Measurements from ENCODE around the gene CPNE2. TPM values are rescaled to one million over a fixed set of nuclear protein-coding genes. Genes with fewer than 3 reads are reported as not detected.
"Not testable (repeated sequence)": the region's sequence is repeated elsewhere in the genome, so short reads cannot be mapped to it uniquely, and the experiment has no call there.

The CPNE2 gene
- total and polyA plus RNA-seq, 2 donors, result 24.6 to 43.0 TPM

DNA sequence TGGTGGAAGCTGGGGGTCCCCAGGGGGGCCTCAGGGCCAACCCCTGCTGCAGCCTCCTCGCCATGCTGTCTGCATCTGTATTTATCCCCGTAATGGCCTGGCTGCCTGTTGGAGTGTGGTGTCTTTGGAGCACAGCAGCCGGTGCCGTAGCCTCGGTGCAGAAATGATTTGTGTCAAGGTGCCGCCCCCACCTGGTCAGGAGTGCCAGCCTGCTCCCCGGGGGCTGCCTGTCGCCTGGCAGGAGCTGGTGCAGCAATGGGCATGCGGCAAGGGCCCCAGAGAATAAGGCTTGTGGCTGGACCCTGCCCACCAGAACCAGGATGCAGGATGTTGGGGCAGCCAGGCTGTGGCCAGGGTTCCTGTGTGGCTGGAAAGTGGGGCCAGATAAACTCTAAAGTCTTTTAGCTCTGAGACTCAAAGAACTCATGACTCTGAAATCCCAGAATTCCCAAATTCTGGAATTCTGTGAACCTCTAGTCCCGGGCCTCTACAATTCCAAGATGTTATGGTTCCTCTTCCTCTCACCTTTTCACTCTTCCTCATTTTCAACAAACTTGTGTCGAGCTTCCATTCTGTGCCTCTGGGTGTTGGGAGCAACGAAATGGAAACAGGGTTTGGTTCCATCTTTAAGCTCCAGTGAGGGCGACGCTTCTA is 5.9 kb downstream of the CPNE2 start:
- 81% methylated on average over 14 of the region's 14 CpGs for WGBS
- Histone ChIP-seq H3K4me3 (ENCODE audit: low read depth, low read length) (no peak overlapping the region), H3K4me1 (ENCODE audit: insufficient read depth) (no peaks in the 10 kb centered on the region), H3K27ac (ENCODE audit: low read depth) (no peak overlapping the region), H3K36me3 (ENCODE audit: insufficient read depth) (no peaks in the 10 kb centered on the region)
- no peak for DNase-seq (ENCODE audit: extremely low spot score)

DNA sequence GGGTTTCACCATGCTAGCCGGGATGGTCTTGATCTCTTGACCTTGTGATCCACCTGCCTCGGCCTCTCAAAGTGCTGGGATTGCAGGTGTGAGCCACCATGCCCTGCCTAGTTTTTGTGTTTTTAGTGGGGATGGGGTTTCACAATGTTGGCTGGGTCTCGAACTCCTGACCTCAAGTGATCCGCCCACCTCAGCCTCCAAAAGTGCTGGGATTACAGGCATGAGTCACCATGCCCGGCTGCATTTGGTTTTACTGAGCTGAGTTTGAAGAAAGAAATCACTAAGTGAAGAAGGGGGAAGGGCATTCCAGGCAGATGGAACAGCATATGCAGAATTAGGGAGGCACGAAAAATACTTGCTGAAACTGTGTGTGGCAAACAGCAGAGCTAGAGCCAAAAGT is 7.6 kb downstream of the CPNE2 start:
- whole genome bisulfite sequencing, result 68% methylated on average over 6 of the region's 6 CpGs
- H3K36me3 ChIP-seq (ENCODE audit: insufficient read depth); H3K27ac ChIP-seq (ENCODE audit: low read depth); H3K4me1 ChIP-seq (ENCODE audit: insufficient read depth); H3K4me3 ChIP-seq (ENCODE audit: low read depth, low read length); DNase-seq (ENCODE audit: extremely low spot score): not testable (repeated sequence)

DNA sequence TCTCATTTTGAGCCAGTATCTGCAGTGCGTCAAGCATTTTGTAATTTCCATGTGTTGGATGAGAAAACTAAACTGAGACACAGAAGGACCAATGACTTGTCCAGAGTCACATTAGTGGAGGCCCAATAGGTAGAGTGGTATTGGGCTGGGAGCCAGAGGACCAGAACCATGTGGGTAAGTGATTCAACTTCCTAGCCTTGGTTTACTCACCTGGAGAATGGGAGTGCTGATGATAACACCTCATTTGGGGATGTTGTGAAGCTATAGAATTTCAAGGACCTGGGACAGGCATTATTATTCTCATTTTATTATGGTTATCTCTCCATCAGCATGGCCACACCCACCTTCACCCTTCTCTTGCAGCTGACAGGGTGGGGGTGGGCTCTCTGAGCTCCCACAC is 8.1 kb downstream of the CPNE2 start:
- no peak overlapping the region for H3K4me3 ChIP-seq (ENCODE audit: low read depth, low read length)
- no peak for DNase-seq (ENCODE audit: extremely low spot score)
- no peak overlapping the region for H3K27ac ChIP-seq (ENCODE audit: low read depth)
- H3K36me3 ChIP-seq (ENCODE audit: insufficient read depth), result no peaks in the 10 kb centered on the region
- no peaks in the 10 kb centered on the region for H3K4me1 ChIP-seq (ENCODE audit: insufficient read depth)
- 97% methylated on average over 1 of the region's 1 CpG for WGBS

DNA sequence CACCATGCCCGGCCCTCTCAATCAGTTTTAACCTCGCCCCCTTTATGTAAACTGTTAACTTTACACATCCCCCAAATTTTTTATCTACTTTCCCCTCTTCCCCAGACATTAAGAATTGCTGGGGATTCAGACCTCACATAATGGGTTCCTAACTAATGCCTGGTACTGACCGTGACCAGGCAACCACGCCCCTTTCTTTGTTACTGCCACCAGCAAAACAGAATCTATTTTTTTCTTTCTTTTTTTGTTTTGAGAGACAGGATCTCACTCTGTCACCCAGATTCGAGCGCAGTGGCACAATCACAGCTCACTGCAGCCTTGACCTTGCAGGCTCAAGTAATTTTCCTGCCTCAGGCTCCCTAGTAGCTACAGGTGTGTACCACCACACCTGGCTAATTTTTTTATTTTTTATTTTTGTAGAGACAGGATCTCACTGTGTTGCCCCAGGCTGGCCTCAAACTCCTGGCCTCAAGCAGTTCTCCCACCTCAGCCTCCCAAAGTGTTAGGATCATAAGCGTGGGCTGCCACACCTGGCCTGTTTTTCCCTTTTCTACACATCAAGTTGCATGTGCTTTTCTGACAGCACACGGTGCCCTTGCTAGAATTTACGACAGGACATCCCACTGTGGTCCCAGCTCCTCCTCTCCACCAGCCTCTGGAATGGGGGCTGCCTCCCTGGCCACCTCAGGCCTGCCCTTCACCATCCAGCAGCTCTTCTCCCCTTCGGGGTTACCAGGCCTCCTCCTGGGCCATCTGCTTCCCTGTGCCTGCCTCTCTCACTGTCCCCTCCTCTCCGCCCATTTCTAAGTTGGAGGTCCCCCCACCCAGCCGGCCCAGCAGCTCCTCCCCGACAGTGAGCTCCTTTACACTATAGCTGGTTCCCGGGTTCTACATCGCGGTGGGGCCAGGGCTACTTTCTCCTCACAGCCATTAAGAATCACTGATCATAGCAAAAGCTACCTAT is 10.8 kb downstream of the CPNE2 start:
- no peak overlapping the region for H3K27ac ChIP-seq (ENCODE audit: low read depth)
- no peaks in the 10 kb centered on the region for H3K4me1 ChIP-seq (ENCODE audit: insufficient read depth)
- H3K36me3 ChIP-seq (ENCODE audit: insufficient read depth), result peaks cover 2% of the 10 kb centered on the region
- no peak for DNase-seq (ENCODE audit: extremely low spot score)
- H3K4me3 ChIP-seq (ENCODE audit: low read depth, low read length), result no peak overlapping the region
- 80% methylated on average over 16 of the region's 16 CpGs for WGBS

DNA sequence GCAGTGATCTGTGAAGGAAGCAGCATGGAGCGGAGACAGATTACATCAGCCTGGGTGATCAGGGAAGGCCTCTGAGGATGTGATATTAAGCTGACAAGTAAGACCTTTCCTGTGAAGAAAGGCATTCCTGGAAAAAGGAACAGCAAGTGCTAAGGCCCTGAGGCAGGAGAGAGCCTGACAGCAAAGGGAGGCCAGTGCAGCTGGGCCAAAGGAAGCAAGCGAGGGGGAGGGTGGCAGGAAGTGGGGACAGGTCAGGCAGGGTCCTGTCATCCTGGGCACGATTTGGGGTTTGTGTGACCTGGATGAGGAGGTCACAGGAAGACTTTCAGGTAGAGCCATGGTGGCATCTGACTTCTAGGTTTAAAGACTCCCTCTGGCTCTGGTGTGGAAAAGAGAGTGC is 12.3 kb downstream of the CPNE2 start:
- H3K4me1 ChIP-seq (ENCODE audit: insufficient read depth), result no peaks in the 10 kb centered on the region
- H3K36me3 ChIP-seq (ENCODE audit: insufficient read depth), result peaks cover 2% of the 10 kb centered on the region
- H3K4me3 ChIP-seq (ENCODE audit: low read depth, low read length), result no peak overlapping the region
- DNase-seq (ENCODE audit: extremely low spot score), result no peak
- 70% methylated on average over 3 of the region's 3 CpGs for WGBS
- H3K27ac ChIP-seq (ENCODE audit: low read depth), result no peak overlapping the region

DNA sequence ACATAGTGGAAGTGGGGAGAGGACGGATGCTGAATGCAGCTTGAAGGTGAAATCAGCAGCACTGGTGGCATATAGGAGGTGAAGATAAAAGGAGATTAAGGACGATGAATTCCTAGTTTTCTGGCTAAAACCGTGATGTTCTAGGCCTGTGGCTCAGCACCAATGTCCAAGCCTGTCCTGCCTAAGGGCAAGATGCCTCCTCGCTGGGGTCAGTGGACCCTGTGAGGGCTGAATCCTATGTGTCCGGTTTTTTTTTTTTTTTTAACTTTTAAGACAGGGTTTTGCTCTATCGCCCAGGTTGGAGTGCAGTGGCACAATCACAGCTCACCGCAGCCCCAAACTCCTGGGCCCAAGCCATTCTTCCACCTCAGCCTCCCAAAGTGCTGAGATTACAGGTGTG is 12.8 kb downstream of the CPNE2 start:
- Histone ChIP-seq H3K36me3 (ENCODE audit: insufficient read depth) (peaks cover 2% of the 10 kb centered on the region), H3K4me3 (ENCODE audit: low read depth, low read length) (no peak overlapping the region), H3K4me1 (ENCODE audit: insufficient read depth) (no peaks in the 10 kb centered on the region), H3K27ac (ENCODE audit: low read depth) (no peak overlapping the region)
- WGBS, result 91% methylated on average over 7 of the region's 7 CpGs
- DNase-seq (ENCODE audit: extremely low spot score), result no peak

DNA sequence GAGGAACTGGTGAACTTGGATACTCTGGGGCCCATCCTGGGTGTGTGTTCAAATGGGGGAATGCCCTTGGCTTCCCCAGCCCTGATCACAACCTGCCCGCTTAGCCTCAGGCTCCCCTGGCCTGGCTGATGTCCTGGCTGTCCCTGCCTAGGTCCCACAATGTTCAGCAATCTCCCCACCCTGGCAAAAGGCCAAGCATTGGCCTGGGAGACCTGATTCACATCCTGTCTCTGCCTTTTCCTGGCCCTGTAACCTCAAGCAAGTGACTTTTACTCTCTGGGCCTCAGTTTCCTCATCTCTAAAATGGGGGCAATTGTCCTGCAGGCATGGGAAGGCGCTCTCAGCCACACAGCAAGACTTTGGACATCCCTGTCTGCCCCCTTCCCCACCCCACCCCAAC is 14.4 kb downstream of the CPNE2 start:
- 93% methylated on average over 2 of the region's 2 CpGs for WGBS
- no peak overlapping the region for H3K27ac ChIP-seq (ENCODE audit: low read depth)
- DNase-seq (ENCODE audit: extremely low spot score), result no peak

DNA sequence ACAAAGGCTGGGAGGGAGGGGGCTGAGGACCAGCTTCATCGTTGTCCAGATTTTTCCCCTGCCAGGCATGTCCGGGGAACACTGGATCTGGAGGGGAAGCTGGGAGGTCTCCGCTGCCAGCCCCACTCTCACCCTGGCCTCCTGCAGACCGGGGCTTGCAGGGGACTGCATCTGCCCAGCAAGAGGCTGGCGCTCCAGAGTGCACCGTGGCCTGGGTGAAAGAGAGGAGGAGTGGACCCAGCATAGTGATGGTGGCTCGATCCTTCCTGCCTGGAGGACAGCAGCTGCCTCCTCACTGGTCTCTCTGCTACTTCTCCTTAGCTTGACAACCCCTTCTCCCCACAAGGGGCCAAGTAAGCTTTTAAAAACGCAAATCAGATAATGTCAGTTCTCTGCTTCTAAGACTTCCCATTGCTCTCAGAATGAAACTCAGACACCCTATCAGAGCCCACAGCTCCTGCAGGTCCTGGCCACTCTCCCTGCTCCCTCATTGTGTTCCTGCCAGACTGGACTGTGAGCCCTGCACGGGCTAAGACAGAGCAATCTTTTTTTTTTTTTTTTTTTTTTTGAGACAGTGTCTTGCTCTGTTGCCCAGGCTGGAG is 15.0 kb downstream of the CPNE2 start:
- Histone ChIP-seq H3K27ac (ENCODE audit: low read depth) (no peak overlapping the region), H3K36me3 (ENCODE audit: insufficient read depth) (peaks cover 2% of the 10 kb centered on the region), H3K4me1 (ENCODE audit: insufficient read depth) (no peaks in the 10 kb centered on the region), H3K4me3 (ENCODE audit: low read depth, low read length) (no peak overlapping the region)
- WGBS, result 57% methylated on average over 9 of the region's 9 CpGs
- no peak for DNase-seq (ENCODE audit: extremely low spot score)

More for the DNA sequence above, 14.4 kb downstream of the CPNE2 start:
- Histone ChIP-seq H3K36me3 (ENCODE audit: insufficient read depth) (peaks cover 2% of the 10 kb centered on the region), H3K4me1 (ENCODE audit: insufficient read depth) (no peaks in the 10 kb centered on the region), H3K4me3 (ENCODE audit: low read depth, low read length) (no peak overlapping the region)

DNA sequence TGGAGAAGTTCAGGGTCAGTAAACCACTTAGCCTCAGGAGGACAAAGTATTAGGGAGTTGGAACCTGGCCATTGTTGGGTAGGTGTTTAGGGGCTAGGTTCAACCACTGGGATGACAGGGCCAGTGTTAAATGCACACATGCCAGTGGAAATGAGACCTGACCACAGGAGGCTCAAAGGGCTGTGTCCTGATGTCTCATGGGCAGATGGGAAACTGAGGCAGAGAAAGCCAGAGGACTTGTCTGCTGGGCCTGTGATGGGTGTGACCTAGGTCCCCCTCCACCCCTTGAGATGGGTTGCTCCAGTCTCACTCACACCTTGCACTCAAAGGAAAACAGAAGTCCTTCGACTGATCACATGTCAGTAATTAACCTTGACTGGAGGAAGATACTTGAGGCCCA is 16.0 kb downstream of the CPNE2 start:
- WGBS, result 78% methylated on average over 1 of the region's 1 CpG
- Histone ChIP-seq H3K4me1 (ENCODE audit: insufficient read depth) (no peaks in the 10 kb centered on the region), H3K4me3 (ENCODE audit: low read depth, low read length) (no peak overlapping the region), H3K27ac (ENCODE audit: low read depth) (no peak overlapping the region), H3K36me3 (ENCODE audit: insufficient read depth) (peaks cover 2% of the 10 kb centered on the region)
- no peak for DNase-seq (ENCODE audit: extremely low spot score)

DNA sequence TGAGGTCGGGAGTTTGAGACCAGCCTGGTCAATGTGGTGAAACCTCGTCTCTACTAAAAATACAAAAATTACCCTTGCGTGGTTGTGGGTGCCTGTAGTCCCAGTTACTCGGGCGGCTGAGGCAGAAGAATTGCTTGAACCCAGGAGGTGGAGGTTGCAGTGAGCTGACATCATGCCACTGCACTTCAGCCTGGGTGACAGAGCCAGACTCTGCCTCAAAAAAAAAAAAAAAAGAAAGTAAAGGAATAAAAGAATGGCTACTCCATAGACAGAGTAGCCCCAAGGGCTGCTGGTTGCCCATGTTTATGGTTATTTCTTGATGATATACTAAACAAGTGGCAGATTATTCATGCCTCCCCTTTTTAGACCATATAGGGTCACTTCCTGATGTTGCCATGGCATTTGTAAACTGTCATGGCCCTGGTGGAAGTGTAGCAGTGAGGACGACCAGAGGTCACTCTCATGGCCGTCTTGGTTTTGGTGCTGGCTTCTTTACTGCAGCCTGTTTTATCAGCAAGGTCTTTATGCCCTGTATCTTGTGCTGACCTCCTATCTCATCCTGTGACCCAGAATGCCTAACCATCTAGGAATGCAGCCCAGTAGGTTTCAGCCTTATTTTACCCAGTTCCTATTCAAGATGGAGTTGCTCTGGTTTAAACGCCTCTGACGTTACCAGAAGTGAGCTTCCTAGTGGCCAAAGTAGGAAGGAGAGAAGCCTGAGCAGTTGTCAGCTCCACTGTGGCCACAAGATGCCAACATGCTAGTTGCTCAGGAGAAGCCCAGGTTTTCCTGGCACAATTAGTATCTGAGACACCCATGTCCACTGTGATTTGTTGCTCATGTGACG is 17.1 kb downstream of the CPNE2 start:
- not testable (repeated sequence) for H3K36me3 ChIP-seq (ENCODE audit: insufficient read depth); DNase-seq (ENCODE audit: extremely low spot score); H3K27ac ChIP-seq (ENCODE audit: low read depth); H3K4me1 ChIP-seq (ENCODE audit: insufficient read depth); H3K4me3 ChIP-seq (ENCODE audit: low read depth, low read length)
- 90% methylated on average over 10 of the region's 10 CpGs for WGBS

DNA sequence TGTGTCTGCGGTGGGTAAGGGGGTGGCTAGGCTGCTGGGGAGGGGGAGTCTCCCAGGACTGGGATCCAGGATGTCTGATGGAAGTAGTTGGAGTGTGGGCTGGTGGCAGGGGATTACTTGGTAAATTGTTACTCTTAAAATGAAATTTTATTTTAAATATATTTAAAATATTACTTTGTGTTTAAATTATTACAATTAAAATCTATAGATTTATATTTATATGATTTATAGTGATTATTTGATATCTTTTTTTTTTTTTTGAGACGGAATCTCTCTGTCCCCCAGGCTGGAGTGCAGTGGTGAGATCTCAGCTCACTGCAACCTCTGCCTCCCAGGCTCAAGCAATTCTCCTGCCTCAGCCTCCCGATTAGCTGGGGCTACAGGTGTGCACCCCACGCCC is 18.6 kb downstream of the CPNE2 start:
- no peak overlapping the region for H3K27ac ChIP-seq (ENCODE audit: low read depth)
- 92% methylated on average over 4 of the region's 4 CpGs for WGBS
- no peak for DNase-seq (ENCODE audit: extremely low spot score)
- no peaks in the 10 kb centered on the region for H3K4me1 ChIP-seq (ENCODE audit: insufficient read depth)
- no peak overlapping the region for H3K4me3 ChIP-seq (ENCODE audit: low read depth, low read length)
- no peaks in the 10 kb centered on the region for H3K36me3 ChIP-seq (ENCODE audit: insufficient read depth)

DNA sequence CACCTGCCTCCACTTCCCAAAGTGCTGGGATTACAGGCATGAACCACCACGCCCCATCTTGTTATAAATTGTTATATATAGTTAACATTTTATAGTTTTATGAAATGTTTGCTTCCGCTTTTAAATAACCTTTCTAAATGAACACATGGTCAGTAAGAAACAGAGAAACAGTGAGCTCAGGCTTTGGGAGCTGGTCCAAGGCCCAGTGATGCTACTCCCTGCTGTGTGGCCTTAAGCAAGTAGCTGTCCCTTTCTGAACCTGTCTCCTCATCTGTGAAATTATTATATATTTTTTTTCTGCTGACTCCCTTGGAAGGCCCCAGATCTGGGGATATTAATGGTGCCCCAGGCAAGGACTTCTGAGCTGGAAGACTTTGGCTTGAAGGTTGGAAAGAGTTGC is 19.0 kb downstream of the CPNE2 start:
- 94% methylated on average over 2 of the region's 2 CpGs for WGBS
- Histone ChIP-seq H3K4me3 (ENCODE audit: low read depth, low read length) (no peak overlapping the region), H3K4me1 (ENCODE audit: insufficient read depth) (no peaks in the 10 kb centered on the region), H3K27ac (ENCODE audit: low read depth) (no peak overlapping the region), H3K36me3 (ENCODE audit: insufficient read depth) (no peaks in the 10 kb centered on the region)
- DNase-seq (ENCODE audit: extremely low spot score), result no peak

DNA sequence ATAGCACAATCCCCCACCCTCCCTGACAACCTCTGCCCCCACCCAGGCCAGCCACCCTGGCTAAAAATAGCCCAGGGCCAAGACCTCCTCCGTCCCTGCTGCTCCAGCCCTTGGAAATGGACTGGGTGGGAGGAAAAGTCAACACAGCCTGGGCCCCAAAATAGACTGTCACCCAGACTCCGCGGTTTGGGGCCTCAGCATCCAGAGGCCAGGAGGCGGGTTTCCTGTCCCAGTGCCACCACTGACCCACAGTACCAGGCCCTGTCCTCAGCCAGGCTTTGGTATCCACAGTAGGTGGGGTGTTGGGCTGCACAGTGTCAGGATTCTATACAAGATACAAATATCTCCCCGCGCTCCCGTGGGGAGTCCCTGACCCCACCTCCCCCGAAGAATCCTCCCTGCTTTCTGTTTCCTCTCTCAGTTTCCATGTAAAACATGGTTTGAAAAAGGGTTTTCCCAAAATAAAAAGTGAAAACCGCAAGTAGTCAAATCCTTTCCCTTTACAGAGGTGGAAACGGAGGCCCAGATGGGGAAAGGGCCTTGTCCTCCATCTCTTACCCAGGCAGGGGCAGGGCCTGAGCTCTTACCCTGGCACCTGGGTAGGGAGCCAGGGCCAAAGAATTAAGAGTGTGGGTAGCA is 20.1 kb downstream of the CPNE2 start:
- Histone ChIP-seq H3K27ac (ENCODE audit: low read depth) (no peak overlapping the region), H3K36me3 (ENCODE audit: insufficient read depth) (peaks cover under 1% of the 10 kb centered on the region), H3K4me1 (ENCODE audit: insufficient read depth) (no peaks in the 10 kb centered on the region), H3K4me3 (ENCODE audit: low read depth, low read length) (no peak overlapping the region)
- no peak for DNase-seq (ENCODE audit: extremely low spot score)
- 73% methylated on average over 10 of the region's 10 CpGs for WGBS
